Tongue (tissue), 2 donors: ENCODE data around the gene RAB42. TPM values are rescaled to one million over a fixed set of nuclear protein-coding genes. Genes with fewer than 3 reads are reported as not detected.

Source experiments
- small RNA-seq: library from RNA; depleted of rRNA; stranded (forward); fragments of <200 nt; gene quantifications from one replicate; pipeline ENCODE3, GENCODE V24; 2014; ENCODE audit warnings: low replicate concordance
- total RNA-seq: library from RNA; depleted of rRNA; stranded (reverse); fragments of >200 nt; gene quantifications from one replicate; pipeline ENCODE4 v1.2.3, GENCODE V29; 2014

Gene RAB42
- total RNA-seq, 1 donor from 2014 or later = 14.2 TPM

Small RNA genes lying within 50 kb of the gene (small RNA-seq; reads per million reads assigned to genes)
- not detected for gene SNORA16A
- not detected for gene SNORA44
- gene SNORA61 = not detected
- 5,152 reads per million, percentile 100 among the genes with 10 or more reads in this experiment for gene SNORD99

Other genes with a start within 250 kb of the RAB42 start
- gene PHACTR4, start 222.5 kb upstream of the RAB42 start, total RNA-seq = 15.1 TPM
- gene RCC1, start 86.2 kb upstream of the RAB42 start, total RNA-seq = 18.8 TPM
- 21.7 TPM for gene TRNAU1AP, start 39.2 kb upstream of the RAB42 start, total RNA-seq
- 30.3 TPM for gene TAF12, start 50.8 kb downstream of the RAB42 start, total RNA-seq
- gene RNU11, start 56.3 kb downstream of the RAB42 start, total RNA-seq = not detected
- gene GMEB1, start 76.5 kb downstream of the RAB42 start, total RNA-seq = 10.6 TPM
- 54.1 TPM for gene YTHDF2, start 144.7 kb downstream of the RAB42 start, total RNA-seq
- gene OPRD1, start 219.9 kb downstream of the RAB42 start, total RNA-seq = 0.72 TPM